Liver (tissue), 9 donors: ENCODE measurements around the gene CD180. TPM values are rescaled to one million over a fixed set of nuclear protein-coding genes. Genes with fewer than 3 reads are reported as not detected.

Experiments
- DNase-seq: peaks from one replicate; pipeline ENCODE4 v3.0.0-alpha.2; 2017; ENCODE audit warnings: low spot score
- H3K27ac ChIP-seq, 2 donors: one replicate each; pipeline ENCODE4 v1.7.0; 2013; ENCODE audit warnings: inconsistent platforms in 2 of 2, low read length in 2 of 2, control low read depth in 1 of 2, low read depth in 1 of 2, mild to moderate bottlenecking in 1 of 2
- H3K27me3 ChIP-seq, 4 donors: one replicate each; pipeline versions ENCODE4 v1.6.1 to v1.7.0; 2013; ENCODE audit warnings: low read length in 3 of 4, inconsistent platforms in 1 of 4, mild to moderate bottlenecking in 1 of 4, moderate library complexity in 1 of 4; ENCODE audit not compliant: control insufficient read depth in 4 of 4, insufficient read depth in 4 of 4
- H3K36me3 ChIP-seq, 4 donors: one replicate each; pipeline versions ENCODE4 v1.6.1 to v1.7.0; 2013; ENCODE audit warnings: low read length in 3 of 4, mild to moderate bottlenecking in 3 of 4, low read depth in 1 of 4, moderate library complexity in 1 of 4; ENCODE audit not compliant: control insufficient read depth in 4 of 4, insufficient read depth in 3 of 4
- H3K4me1 ChIP-seq, 4 donors: one replicate each; pipeline versions ENCODE4 v1.6.1 to v1.7.0; 2013; ENCODE audit warnings: low read length in 3 of 4, mild to moderate bottlenecking in 3 of 4, moderate library complexity in 1 of 4; ENCODE audit not compliant: control insufficient read depth in 4 of 4, insufficient read depth in 4 of 4
- H3K4me3 ChIP-seq, 3 donors: one replicate each; pipeline versions ENCODE4 v1.6.1 to v1.7.0; 2013; ENCODE audit warnings: low read length in 3 of 3, control low read depth in 1 of 3, low read depth in 1 of 3, mild to moderate bottlenecking in 1 of 3
- H3K9ac ChIP-seq, 2 donors: one replicate each; pipeline ENCODE4 v1.7.0; 2013; ENCODE audit warnings: low read length in 2 of 2, mild to moderate bottlenecking in 2 of 2, moderate library complexity in 2 of 2, control low read depth in 1 of 2, low read depth in 1 of 2
- H3K9me3 ChIP-seq, 4 donors: one replicate each; pipeline versions ENCODE4 v1.6.1 to v1.7.0; 2013; ENCODE audit warnings: low read length in 3 of 4; ENCODE audit not compliant: control insufficient read depth in 4 of 4
- CTCF ChIP-seq: fragments of 150-350 bp; IDR thresholded peaks from 2 replicates; pipeline ENCODE4 v1.5.1; 2017; ENCODE audit warnings: improper control_type of control experiment, low read depth, low read length; ENCODE audit not compliant: missing input control
- EGR1 ChIP-seq, 2 donors: IDR thresholded peaks; 2 replicates each; pipeline ENCODE4 v1.6.1; 2016 to 2018; ENCODE audit warnings: antibody characterized with exemption in 2 of 2, low read depth in 2 of 2
- FOXA1 ChIP-seq: IDR thresholded peaks from 2 replicates; pipeline ENCODE4 v1.6.1; 2016; ENCODE audit warnings: antibody characterized with exemption
- FOXA2 ChIP-seq: IDR thresholded peaks from 2 replicates; pipeline ENCODE4 v1.6.1; 2016; ENCODE audit warnings: antibody characterized with exemption
- GABPA ChIP-seq, 2 donors: IDR thresholded peaks in 1 of 2; conservative IDR thresholded peaks in 1 of 2; 2 replicates each; pipeline ENCODE4 v1.6.1; 2016; ENCODE audit warnings: antibody characterized with exemption in 2 of 2, mild to moderate bottlenecking in 1 of 2, moderate library complexity in 1 of 2
- HNF4A ChIP-seq, 2 donors: conservative IDR thresholded peaks; 2 replicates each; pipeline ENCODE4 v1.6.1; 2016; ENCODE audit warnings: antibody characterized with exemption in 2 of 2, mild to moderate bottlenecking in 2 of 2
- HNF4G ChIP-seq: IDR thresholded peaks from 2 replicates; pipeline ENCODE4 v1.6.1; 2016; ENCODE audit warnings: antibody characterized with exemption
- JUND ChIP-seq, 2 donors: IDR thresholded peaks; 2 replicates each; pipeline ENCODE4 v1.6.1; 2016; ENCODE audit warnings: antibody characterized with exemption in 2 of 2
- NR2F2 ChIP-seq: IDR thresholded peaks from 2 replicates; pipeline ENCODE4 v1.6.1; 2016; ENCODE audit warnings: antibody characterized with exemption
- RAD21 ChIP-seq, 2 donors: IDR thresholded peaks; 2 replicates each; pipeline ENCODE4 v1.6.1; 2016; ENCODE audit warnings: antibody characterized with exemption in 2 of 2, mild to moderate bottlenecking in 2 of 2
- RXRA ChIP-seq, 2 donors: IDR thresholded peaks; 2 replicates each; pipeline ENCODE4 v1.6.1; 2017 to 2018; ENCODE audit warnings: antibody characterized with exemption in 2 of 2, mild to moderate bottlenecking in 1 of 2
- SP1 ChIP-seq: IDR thresholded peaks from 2 replicates; pipeline ENCODE4 v1.6.1; 2018; ENCODE audit warnings: antibody characterized with exemption, mild to moderate bottlenecking
- TAF1 ChIP-seq: conservative IDR thresholded peaks from 2 replicates; pipeline ENCODE4 v1.6.1; 2016; ENCODE audit warnings: antibody characterized with exemption, mild to moderate bottlenecking
- YY1 ChIP-seq: IDR thresholded peaks from 2 replicates; pipeline ENCODE4 v1.6.1; 2016; ENCODE audit warnings: antibody characterized with exemption, mild to moderate bottlenecking
- ZBTB33 ChIP-seq: IDR thresholded peaks from 2 replicates; pipeline ENCODE4 v1.6.1; 2016; ENCODE audit warnings: antibody characterized with exemption
- WGBS: extraction: QIAGEN DNeasy Blood & Tissue Kit; methylation state at CpG from one replicate; pipeline ENCODE4 v1.1.7; 2013; 5-methylcytosine and 5-hydroxymethylcytosine counted together
- polyA plus RNA-seq, 2 donors: library from polyadenylated mRNA; stranded (reverse) in 1 of 2; unstranded in 1 of 2; fragments of 200-250 nt in 1 of 2; fragments of >200 nt in 1 of 2; fragmentation: Nextera tagmentation in 1 of 2; extraction: Ambion mirVana in 1 of 2; gene quantifications; one replicate each; pipeline versions ENCODE4 v1.2.1 to v1.2.3, GENCODE V29; 2013 to 2015
- total RNA-seq, 2 donors: library from RNA; depleted of rRNA; stranded (reverse); fragments of >200 nt; gene quantifications; one replicate each; pipeline ENCODE4 v1.2.3, GENCODE V29; 2014
- TF ChIP-seq, protein P1 (sequence below): IDR thresholded peaks from 2 replicates; pipeline ENCODE4 v1.6.1; 2016; ENCODE audit warnings: antibody characterized with exemption
- TF ChIP-seq, protein P2 (sequence below): IDR thresholded peaks from 2 replicates; pipeline ENCODE4 v1.6.1; 2016; ENCODE audit warnings: antibody characterized with exemption, mild to moderate bottlenecking
- TF ChIP-seq, protein P3 (sequence below): IDR thresholded peaks from 2 replicates; pipeline ENCODE4 v1.6.1; 2016; ENCODE audit warnings: antibody characterized with exemption
- donor health status: healthy.
- donor health status: healthy.
- donor health status: healthy.
- donor health status: healthy.
- donor health status: healthy.

CD180 gene
- total and polyA plus RNA-seq, 4 donors = 0.33 to 3.7 (median 0.78) TPM

DNA sequence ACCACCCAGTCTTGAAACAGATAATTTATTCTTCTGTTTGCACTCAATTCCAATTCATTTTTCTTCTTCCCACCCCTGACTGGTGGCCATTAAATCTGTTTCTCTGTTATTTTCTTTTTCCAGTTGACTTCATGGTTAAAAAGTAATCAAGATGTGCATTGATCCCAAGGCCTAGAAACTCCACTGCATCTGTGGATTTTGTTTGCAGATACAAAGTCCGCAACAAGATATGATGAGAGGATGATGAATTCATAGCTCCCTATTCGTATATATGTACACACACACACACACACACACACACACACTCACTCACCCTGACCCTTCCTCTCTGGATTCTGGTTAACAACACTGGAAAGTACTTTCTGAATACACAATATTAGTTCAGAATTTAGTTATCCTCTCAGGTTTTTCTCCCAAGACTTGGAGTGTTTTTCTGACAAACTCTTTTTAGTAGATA is 52.4 kb downstream of the CD180 start:
- H3K27ac ChIP-seq = peak overlapping the region; percentile 24 to 39
- peaks cover 0 to 28% (median 17%) of the 10 kb centered on the region in 4 donors for H3K4me1 ChIP-seq
- H3K9me3 ChIP-seq = no peaks in the 10 kb centered on the region
- peak; percentile 30 for TF ChIP-seq NR2F2
- TF ChIP-seq, protein P1, sequence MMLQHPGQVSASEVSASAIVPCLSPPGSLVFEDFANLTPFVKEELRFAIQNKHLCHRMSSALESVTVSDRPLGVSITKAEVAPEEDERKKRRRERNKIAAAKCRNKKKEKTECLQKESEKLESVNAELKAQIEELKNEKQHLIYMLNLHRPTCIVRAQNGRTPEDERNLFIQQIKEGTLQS = peak; percentile 63
- TF ChIP-seq, protein P2, sequence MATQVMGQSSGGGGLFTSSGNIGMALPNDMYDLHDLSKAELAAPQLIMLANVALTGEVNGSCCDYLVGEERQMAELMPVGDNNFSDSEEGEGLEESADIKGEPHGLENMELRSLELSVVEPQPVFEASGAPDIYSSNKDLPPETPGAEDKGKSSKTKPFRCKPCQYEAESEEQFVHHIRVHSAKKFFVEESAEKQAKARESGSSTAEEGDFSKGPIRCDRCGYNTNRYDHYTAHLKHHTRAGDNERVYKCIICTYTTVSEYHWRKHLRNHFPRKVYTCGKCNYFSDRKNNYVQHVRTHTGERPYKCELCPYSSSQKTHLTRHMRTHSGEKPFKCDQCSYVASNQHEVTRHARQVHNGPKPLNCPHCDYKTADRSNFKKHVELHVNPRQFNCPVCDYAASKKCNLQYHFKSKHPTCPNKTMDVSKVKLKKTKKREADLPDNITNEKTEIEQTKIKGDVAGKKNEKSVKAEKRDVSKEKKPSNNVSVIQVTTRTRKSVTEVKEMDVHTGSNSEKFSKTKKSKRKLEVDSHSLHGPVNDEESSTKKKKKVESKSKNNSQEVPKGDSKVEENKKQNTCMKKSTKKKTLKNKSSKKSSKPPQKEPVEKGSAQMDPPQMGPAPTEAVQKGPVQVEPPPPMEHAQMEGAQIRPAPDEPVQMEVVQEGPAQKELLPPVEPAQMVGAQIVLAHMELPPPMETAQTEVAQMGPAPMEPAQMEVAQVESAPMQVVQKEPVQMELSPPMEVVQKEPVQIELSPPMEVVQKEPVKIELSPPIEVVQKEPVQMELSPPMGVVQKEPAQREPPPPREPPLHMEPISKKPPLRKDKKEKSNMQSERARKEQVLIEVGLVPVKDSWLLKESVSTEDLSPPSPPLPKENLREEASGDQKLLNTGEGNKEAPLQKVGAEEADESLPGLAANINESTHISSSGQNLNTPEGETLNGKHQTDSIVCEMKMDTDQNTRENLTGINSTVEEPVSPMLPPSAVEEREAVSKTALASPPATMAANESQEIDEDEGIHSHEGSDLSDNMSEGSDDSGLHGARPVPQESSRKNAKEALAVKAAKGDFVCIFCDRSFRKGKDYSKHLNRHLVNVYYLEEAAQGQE = peak; percentile 32
- TF ChIP-seq YY1 = peak; percentile 94
- no peak for TF ChIP-seq ZBTB33
- peak; percentile 86 for TF ChIP-seq SP1
- TF ChIP-seq HNF4A (conservative IDR thresholded peaks at IDR 0.05) = peak; percentile 94 to 95
- peak; percentile 48 to 58 for TF ChIP-seq RAD21 (IDR thresholded peaks at IDR 0.05)
- no peak for TF ChIP-seq CTCF
- no peak for TF ChIP-seq EGR1 (IDR thresholded peaks at IDR 0.05; ENCODE audit: low read depth in 2 of 2)
- TF ChIP-seq HNF4G = peak; percentile 82
- TF ChIP-seq RXRA (IDR thresholded peaks at IDR 0.05) = peak; percentile 52 to 75
- TF ChIP-seq GABPA (IDR thresholded peaks at IDR 0.05 in 1 of 2, conservative IDR thresholded peaks at IDR 0.05 in 1 of 2) = no peak
- peak; percentile 26 to 59 for TF ChIP-seq JUND (IDR thresholded peaks at IDR 0.05)
- TF ChIP-seq FOXA2 = peak; percentile 65
- TF ChIP-seq TAF1 = no peak
- TF ChIP-seq FOXA1 = peak; percentile 70
- TF ChIP-seq, protein P3, sequence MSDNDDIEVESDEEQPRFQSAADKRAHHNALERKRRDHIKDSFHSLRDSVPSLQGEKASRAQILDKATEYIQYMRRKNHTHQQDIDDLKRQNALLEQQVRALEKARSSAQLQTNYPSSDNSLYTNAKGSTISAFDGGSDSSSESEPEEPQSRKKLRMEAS = peak; percentile 57
- WGBS = 34% methylated on average over 2 of the region's 2 CpGs
- H3K27me3 ChIP-seq = no peaks in the 10 kb centered on the region
- peaks cover 2 to 40% (median 9%) of the 10 kb centered on the region in 4 donors for H3K36me3 ChIP-seq
- no peak for DNase-seq
- no peak overlapping the region for H3K9ac ChIP-seq
- H3K4me3 ChIP-seq = no peak overlapping the region
